HepG2 (cell line): ENCODE data around the gene RABGGTA.

ENCODE experiments used
- BRCA1 ChIP-seq: sonication (generic); formaldehyde crosslinking; IDR thresholded peaks from 2 replicates; pipeline ENCODE4 v1.4.0; 2020; ENCODE audit warnings: missing genetic modification reagents
- CC2D1A ChIP-seq: sonication (generic); formaldehyde crosslinking; IDR thresholded peaks from 2 replicates; pipeline ENCODE4 v1.8.1; 2023; ENCODE audit warnings: mild to moderate bottlenecking, missing genetic modification reagents
- EHMT2 ChIP-seq: fragments of 200-600 bp; sonication (generic); IDR thresholded peaks from 2 replicates; pipeline ENCODE4 v1.7.0; 2017; ENCODE audit warnings: antibody characterized with exemption, low read depth, low read length, borderline replicate concordance
- HOXA7 ChIP-seq: sonication (generic); formaldehyde crosslinking; IDR thresholded peaks from 2 replicates; pipeline ENCODE4 v1.8.1; 2022; ENCODE audit warnings: mild to moderate bottlenecking, missing genetic modification reagents, moderate library complexity
- KAT7 ChIP-seq: IDR thresholded peaks from 2 replicates; pipeline ENCODE4 v1.6.1; 2018; ENCODE audit warnings: borderline replicate concordance, missing compliant biosample characterization
- TCF7 ChIP-seq: sonication (generic); IDR thresholded peaks from 2 replicates; pipeline ENCODE4 v1.6.1; 2016; ENCODE audit warnings: antibody characterized with exemption, low read depth
- ZNF180 ChIP-seq: sonication (generic); formaldehyde crosslinking; IDR thresholded peaks from 2 replicates; pipeline ENCODE4 v1.4.0; 2020; ENCODE audit warnings: low read depth, missing genetic modification reagents, borderline replicate concordance
- ZNF343 ChIP-seq: sonication (generic); formaldehyde crosslinking; IDR thresholded peaks from 2 replicates; pipeline ENCODE4 v1.4.0; 2020; ENCODE audit warnings: mild to moderate bottlenecking, missing genetic modification reagents
- ZSCAN29 ChIP-seq: sonication (generic); formaldehyde crosslinking; conservative IDR thresholded peaks from 2 replicates; pipeline ENCODE4 v1.4.0; 2020; ENCODE audit warnings: mild to moderate bottlenecking, missing genetic modification reagents

DNA sequence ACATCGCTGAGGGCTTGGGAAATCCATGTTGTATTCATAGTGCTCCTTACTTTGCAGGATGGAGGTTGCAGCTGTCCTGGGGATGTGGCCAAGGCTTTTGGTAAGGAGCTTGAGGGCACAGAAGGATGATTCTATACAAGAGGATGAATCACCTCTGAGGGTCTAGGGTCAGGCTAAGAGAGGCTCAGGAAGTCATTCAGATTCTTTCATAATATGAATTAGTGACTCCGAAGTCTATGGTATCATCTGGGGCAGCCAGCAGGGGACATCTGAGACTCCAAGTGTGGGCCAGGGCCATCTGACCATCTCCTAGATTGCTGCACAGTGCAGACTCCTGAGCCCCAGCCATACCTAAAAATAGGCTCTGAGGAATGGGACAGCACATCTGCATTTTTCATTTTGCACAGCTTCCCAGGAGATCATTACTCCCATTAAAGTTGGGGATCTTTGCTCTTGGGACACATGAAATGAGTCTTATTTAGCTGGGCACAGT is 33.9 kb downstream of the RABGGTA start:
- no peak for TF ChIP-seq KAT7 (CRISPR knock-in tag)
- TF ChIP-seq HOXA7 (CRISPR knock-in tag) = no peak
- TF ChIP-seq ZNF180 = no peak
- TF ChIP-seq TCF7 = no peak
- no peak for TF ChIP-seq BRCA1 (CRISPR knock-in tag)
- no peak for TF ChIP-seq ZNF343 (CRISPR knock-in tag)
- no peak for TF ChIP-seq CC2D1A (CRISPR knock-in tag)
- no peak for TF ChIP-seq ZSCAN29
- no peak for TF ChIP-seq EHMT2
